ENCODE measurements around the gene PLET1.
A peak's percentile ranks its signal among the peaks of the same experiment; 100 is the strongest.

Gene PLET1

GRCh38 chr11:112235750-112236390, 24.8 kb downstream of the PLET1 start:
- DNase-seq, result no peak

GRCh38 chr11:112231952-112232351, 28.7 kb downstream of the PLET1 start:
- DNase-seq, result no peak

GRCh38 chr11:112229746-112230433, 30.8 kb downstream of the PLET1 start:
- DNase-seq, result no peak

- no peak for DNase-seq
These were observed 31.5 kb downstream of the PLET1 start for GRCh38 chr11:112229159-112229558.

- DNase-seq, result no peak
These were observed 32.0 kb downstream of the PLET1 start for GRCh38 chr11:112228706-112229105.

- no peak for DNase-seq
These were observed 33.2 kb downstream of the PLET1 start for GRCh38 chr11:112227471-112227870.

- DNase-seq, result no peak
These were observed 33.7 kb downstream of the PLET1 start for GRCh38 chr11:112226831-112227401.

GRCh38 chr11:112226062-112226830, 34.4 kb downstream of the PLET1 start, which contains the start of gene PTS:
TSS of gene PTS (plus strand) at chr11:112226428. CDS start at chr11:112226444, 16 bp downstream.
- peak; percentile 15 for DNase-seq

GRCh38 chr11:112225753-112226061, 35.0 kb downstream of the PLET1 start:
- no peak for DNase-seq

GRCh38 chr11:112223754-112224532, 36.7 kb downstream of the PLET1 start:
- DNase-seq, result no peak

- no peak for DNase-seq
These were observed 37.5 kb downstream of the PLET1 start for GRCh38 chr11:112223121-112223520.

GRCh38 chr11:112222303-112222702, 38.4 kb downstream of the PLET1 start:
- DNase-seq, result no peak

GRCh38 chr11:112221274-112221835, 39.3 kb downstream of the PLET1 start:
- DNase-seq, result no peak

- peak; percentile 11 for DNase-seq
These were observed 41.0 kb downstream of the PLET1 start for GRCh38 chr11:112219476-112220232.

- no peak for DNase-seq
These were observed 44.0 kb downstream of the PLET1 start for GRCh38 chr11:112216561-112217105.

GRCh38 chr11:112215621-112216020, 45.0 kb downstream of the PLET1 start:
- no peak for DNase-seq

- no peak for DNase-seq
These were observed 46.9 kb downstream of the PLET1 start for GRCh38 chr11:112213753-112214152.

- DNase-seq, result no peak
These were observed 48.0 kb downstream of the PLET1 start for GRCh38 chr11:112212710-112213109.

GRCh38 chr11:112212290-112212689, 48.4 kb downstream of the PLET1 start:
- DNase-seq, result no peak

- DNase-seq, result no peak
These were observed 49.1 kb downstream of the PLET1 start for GRCh38 chr11:112211536-112211935.

- no peak for DNase-seq
These were observed 49.8 kb downstream of the PLET1 start for GRCh38 chr11:112210890-112211289.
